ENCODE data around the gene FANCG. TPM values are rescaled to one million over a fixed set of nuclear protein-coding genes. Genes with fewer than 3 reads are reported as not detected.

Gene FANCG
- total RNA-seq, 1 experiment from 2014 or later: 73.8 TPM

DNA sequence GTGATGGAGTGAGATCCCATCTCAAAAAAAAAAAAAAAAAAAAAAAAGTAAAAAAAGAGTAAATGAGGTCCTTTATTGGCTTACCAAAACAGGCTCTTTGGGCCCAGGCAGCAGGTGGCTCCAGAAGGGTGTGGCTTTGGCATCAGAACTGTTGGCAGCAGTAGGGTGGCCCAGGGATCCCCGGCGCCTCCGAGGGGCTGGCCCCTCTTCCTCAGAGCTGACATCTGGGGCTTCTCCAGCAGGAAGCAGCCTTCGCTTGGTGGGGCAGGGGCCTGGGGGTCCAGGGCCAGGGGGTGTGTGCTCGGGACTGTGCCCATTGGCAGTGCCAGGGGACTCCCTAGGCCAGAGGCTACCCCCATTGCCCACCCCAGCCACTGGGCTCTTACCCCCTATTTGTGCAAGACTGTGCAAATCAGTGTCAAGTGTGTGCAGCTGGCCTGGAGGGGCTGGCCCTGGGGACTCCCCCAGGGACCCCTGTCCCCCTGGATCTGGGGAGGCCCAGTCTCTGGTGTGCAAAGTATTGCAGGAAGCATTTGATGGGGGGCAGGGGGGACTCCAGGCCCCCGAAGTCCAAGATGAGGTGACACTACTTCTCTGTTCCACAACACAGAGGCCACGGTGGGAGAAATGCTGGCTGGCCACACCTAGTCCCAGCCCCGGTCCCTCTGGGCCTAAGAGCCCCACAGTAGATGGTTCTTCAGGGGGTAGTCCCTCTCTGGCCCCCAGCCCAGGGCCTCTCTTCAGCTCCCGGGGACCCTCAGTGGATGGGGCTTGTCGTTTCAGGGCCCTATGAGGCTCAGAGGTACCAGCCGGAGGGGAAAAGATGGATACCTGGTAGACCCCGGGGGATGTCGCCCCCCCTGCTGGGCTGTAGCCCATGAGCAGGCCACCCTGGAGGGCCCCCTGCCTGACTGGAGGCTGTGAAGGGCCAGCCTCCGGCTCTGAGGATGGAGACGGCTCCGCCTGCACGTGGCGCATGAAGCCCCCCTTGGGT, 27.9 kb upstream of the FANCG start:
- ChIA-PET CTCF (no interaction called here), POLR2A (interaction anchor here (0.7 kb wide), 1 partner anchor 442 kb away, joined by 9 read pairs; a partner anchor contains a TSS)
- Histone ChIP-seq H3K36me3 (ENCODE audit: control insufficient read depth, insufficient read depth, low read length) (no peaks in the 10 kb centered on the region; the same call in 1 of the 2 replicates), H3K27ac (ENCODE audit: low read length) (no peak overlapping the region), H3K4me3 (ENCODE audit: low read depth in 2 of 2, low read length in 2 of 2) (no peak overlapping the region), H3K9me3 (ENCODE audit: control insufficient read depth, insufficient read depth, low read depth, low read length) (no peaks in the 10 kb centered on the region), H3K27me3 (ENCODE audit: control insufficient read depth, insufficient read depth, low read length) (no peaks in the 10 kb centered on the region), H3K4me1 (ENCODE audit: control insufficient read depth, insufficient read depth, low read length) (peaks cover 32% of the 10 kb centered on the region)
- ATAC-seq: no peak
- TF ChIP-seq POLR2AphosphoS5 (IDR thresholded peaks at IDR 0.05; ENCODE audit: low read depth, low read length) (no peak), SIN3A (IDR thresholded peaks at IDR 0.05; ENCODE audit: borderline replicate concordance, insufficient read depth, low read depth, low read length) (no peak), TCF7L2 (IDR thresholded peaks at IDR 0.05; ENCODE audit: low read depth, low read length) (no peak)
- TF ChIP-seq, protein P1, sequence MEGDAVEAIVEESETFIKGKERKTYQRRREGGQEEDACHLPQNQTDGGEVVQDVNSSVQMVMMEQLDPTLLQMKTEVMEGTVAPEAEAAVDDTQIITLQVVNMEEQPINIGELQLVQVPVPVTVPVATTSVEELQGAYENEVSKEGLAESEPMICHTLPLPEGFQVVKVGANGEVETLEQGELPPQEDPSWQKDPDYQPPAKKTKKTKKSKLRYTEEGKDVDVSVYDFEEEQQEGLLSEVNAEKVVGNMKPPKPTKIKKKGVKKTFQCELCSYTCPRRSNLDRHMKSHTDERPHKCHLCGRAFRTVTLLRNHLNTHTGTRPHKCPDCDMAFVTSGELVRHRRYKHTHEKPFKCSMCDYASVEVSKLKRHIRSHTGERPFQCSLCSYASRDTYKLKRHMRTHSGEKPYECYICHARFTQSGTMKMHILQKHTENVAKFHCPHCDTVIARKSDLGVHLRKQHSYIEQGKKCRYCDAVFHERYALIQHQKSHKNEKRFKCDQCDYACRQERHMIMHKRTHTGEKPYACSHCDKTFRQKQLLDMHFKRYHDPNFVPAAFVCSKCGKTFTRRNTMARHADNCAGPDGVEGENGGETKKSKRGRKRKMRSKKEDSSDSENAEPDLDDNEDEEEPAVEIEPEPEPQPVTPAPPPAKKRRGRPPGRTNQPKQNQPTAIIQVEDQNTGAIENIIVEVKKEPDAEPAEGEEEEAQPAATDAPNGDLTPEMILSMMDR (IDR thresholded peaks at IDR 0.05): no peak
- TF ChIP-seq, protein P2, sequence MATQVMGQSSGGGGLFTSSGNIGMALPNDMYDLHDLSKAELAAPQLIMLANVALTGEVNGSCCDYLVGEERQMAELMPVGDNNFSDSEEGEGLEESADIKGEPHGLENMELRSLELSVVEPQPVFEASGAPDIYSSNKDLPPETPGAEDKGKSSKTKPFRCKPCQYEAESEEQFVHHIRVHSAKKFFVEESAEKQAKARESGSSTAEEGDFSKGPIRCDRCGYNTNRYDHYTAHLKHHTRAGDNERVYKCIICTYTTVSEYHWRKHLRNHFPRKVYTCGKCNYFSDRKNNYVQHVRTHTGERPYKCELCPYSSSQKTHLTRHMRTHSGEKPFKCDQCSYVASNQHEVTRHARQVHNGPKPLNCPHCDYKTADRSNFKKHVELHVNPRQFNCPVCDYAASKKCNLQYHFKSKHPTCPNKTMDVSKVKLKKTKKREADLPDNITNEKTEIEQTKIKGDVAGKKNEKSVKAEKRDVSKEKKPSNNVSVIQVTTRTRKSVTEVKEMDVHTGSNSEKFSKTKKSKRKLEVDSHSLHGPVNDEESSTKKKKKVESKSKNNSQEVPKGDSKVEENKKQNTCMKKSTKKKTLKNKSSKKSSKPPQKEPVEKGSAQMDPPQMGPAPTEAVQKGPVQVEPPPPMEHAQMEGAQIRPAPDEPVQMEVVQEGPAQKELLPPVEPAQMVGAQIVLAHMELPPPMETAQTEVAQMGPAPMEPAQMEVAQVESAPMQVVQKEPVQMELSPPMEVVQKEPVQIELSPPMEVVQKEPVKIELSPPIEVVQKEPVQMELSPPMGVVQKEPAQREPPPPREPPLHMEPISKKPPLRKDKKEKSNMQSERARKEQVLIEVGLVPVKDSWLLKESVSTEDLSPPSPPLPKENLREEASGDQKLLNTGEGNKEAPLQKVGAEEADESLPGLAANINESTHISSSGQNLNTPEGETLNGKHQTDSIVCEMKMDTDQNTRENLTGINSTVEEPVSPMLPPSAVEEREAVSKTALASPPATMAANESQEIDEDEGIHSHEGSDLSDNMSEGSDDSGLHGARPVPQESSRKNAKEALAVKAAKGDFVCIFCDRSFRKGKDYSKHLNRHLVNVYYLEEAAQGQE (IDR thresholded peaks at IDR 0.05; ENCODE audit: insufficient read depth in 1 of 2, low read depth in 2 of 2, low read length in 1 of 2): no peak
- BruUV-seq (replicated peaks): no TSS peak
- in situ Hi-C loops (cut with HindIII; ENCODE audit: low pct_unique_long_range_greater_than_20kb, low sequenced_read_pairs): no loop called here
- no peak for DNase-seq (ENCODE audit: low read depth, low spot score)
- intact Hi-C loops (cut with micrococcal nuclease; ENCODE audit: unreplicated experiment): no loop called here

DNA sequence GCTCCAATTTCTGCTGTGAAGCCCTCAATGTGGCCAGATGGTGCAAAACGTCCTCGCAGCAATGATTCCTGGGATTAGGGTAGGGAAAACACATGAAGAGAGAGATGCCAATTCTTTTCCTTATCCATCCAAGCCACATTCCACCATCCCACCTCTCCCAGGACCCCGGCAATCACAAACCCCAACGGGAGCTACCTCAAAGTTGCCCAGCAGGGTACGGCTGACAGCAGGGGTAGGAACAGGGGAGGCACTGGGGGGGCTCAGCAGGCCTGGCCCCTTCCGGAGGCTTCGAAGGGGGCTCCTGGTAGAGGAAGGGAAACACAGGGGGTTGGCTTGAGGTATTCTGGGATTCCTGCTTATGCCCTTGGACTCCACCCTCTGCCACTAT, 26.6 kb upstream of the FANCG start:
- POLR2A ChIA-PET: interaction anchor here (0.7 kb wide), 1 partner anchor 441 kb away, joined by 9 read pairs; a partner anchor contains a TSS
- CTCF ChIA-PET: no interaction called here
- no peaks in the 10 kb centered on the region for H3K27me3 ChIP-seq (ENCODE audit: control insufficient read depth, insufficient read depth, low read length)
- intact Hi-C loops (cut with micrococcal nuclease; ENCODE audit: unreplicated experiment) (no loop called here), in situ Hi-C loops (cut with HindIII; ENCODE audit: low pct_unique_long_range_greater_than_20kb, low sequenced_read_pairs) (no loop called here)
- H3K4me3 ChIP-seq (ENCODE audit: low read depth in 2 of 2, low read length in 2 of 2): no peak overlapping the region
- TF ChIP-seq, protein P1 (IDR thresholded peaks at IDR 0.05): no peak
- TF ChIP-seq POLR2AphosphoS5 (IDR thresholded peaks at IDR 0.05; ENCODE audit: low read depth, low read length): no peak
- TF ChIP-seq, protein P2 (IDR thresholded peaks at IDR 0.05; ENCODE audit: insufficient read depth in 1 of 2, low read depth in 2 of 2, low read length in 1 of 2): no peak
- no peak for TF ChIP-seq SIN3A (IDR thresholded peaks at IDR 0.05; ENCODE audit: borderline replicate concordance, insufficient read depth, low read depth, low read length)
- no peak for TF ChIP-seq TCF7L2 (IDR thresholded peaks at IDR 0.05; ENCODE audit: low read depth, low read length)
- ATAC-seq (no peak), DNase-seq (ENCODE audit: low read depth, low spot score) (no peak)
- no peaks in the 10 kb centered on the region for H3K9me3 ChIP-seq (ENCODE audit: control insufficient read depth, insufficient read depth, low read depth, low read length)
- H3K36me3 ChIP-seq (ENCODE audit: control insufficient read depth, insufficient read depth, low read length): no peaks in the 10 kb centered on the region; the same call in 1 of the 2 replicates
- H3K27ac ChIP-seq (ENCODE audit: low read length): no peak overlapping the region
- H3K4me1 ChIP-seq (ENCODE audit: control insufficient read depth, insufficient read depth, low read length): peaks cover 32% of the 10 kb centered on the region
- BruUV-seq (replicated peaks): no TSS peak

Measured in Panc1 (cell line).